DMS 273 (cell line): ENCODE data around the gene ADGRF3.
A peak's percentile ranks its signal among the peaks of the same experiment; 100 is the strongest.
"Not testable (repeated sequence)": the region's sequence is repeated elsewhere in the genome, so short reads cannot be mapped to it uniquely, and the experiment has no call there.

ENCODE experiments used
- DNase-seq: peaks from one replicate; lab custom pipeline; 2025; ENCODE audit not compliant: unreplicated experiment; lab: John Stamatoyannopoulos, UW

Gene ADGRF3

GRCh38 chr2:26318950-26319349 is 27.6 kb downstream of the ADGRF3 start:
- peak; percentile 77 for DNase-seq

- DNase-seq, result peak; percentile 39
Observed at GRCh38 chr2:26317377-26318105, 29.0 kb downstream of the ADGRF3 start.

- no peak for DNase-seq
Observed at GRCh38 chr2:26316845-26317244, 29.7 kb downstream of the ADGRF3 start.

- peak; percentile 67 for DNase-seq
Observed at GRCh38 chr2:26316041-26316440, 30.5 kb downstream of the ADGRF3 start.

- peak; percentile 27 for DNase-seq
Observed at GRCh38 chr2:26314243-26314642, 32.3 kb downstream of the ADGRF3 start.

GRCh38 chr2:26313446-26313845 is 33.1 kb downstream of the ADGRF3 start:
- no peak for DNase-seq

- no peak for DNase-seq
Observed at GRCh38 chr2:26312471-26312870, 34.1 kb downstream of the ADGRF3 start.

GRCh38 chr2:26309921-26310320 is 36.7 kb downstream of the ADGRF3 start:
- DNase-seq, result no peak

- no peak for DNase-seq
Observed at GRCh38 chr2:26305540-26305939, 41.0 kb downstream of the ADGRF3 start.

- DNase-seq, result not testable (repeated sequence)
Observed at GRCh38 chr2:26305094-26305493, 41.5 kb downstream of the ADGRF3 start.

GRCh38 chr2:26302846-26303245 is 43.7 kb downstream of the ADGRF3 start:
- DNase-seq, result no peak

- no peak for DNase-seq
Observed at GRCh38 chr2:26300234-26300925, 46.2 kb downstream of the ADGRF3 start.

- DNase-seq, result peak; percentile 24
Observed at GRCh38 chr2:26299471-26300101, 47.0 kb downstream of the ADGRF3 start.

GRCh38 chr2:26298638-26299393 is 47.8 kb downstream of the ADGRF3 start:
- DNase-seq, result no peak

- DNase-seq, result no peak
Observed at GRCh38 chr2:26298286-26298637, 48.3 kb downstream of the ADGRF3 start.

GRCh38 chr2:26297061-26297460 is 49.5 kb downstream of the ADGRF3 start:
- no peak for DNase-seq

- no peak for DNase-seq
Observed at GRCh38 chr2:26295511-26295910, 51.1 kb downstream of the ADGRF3 start.

GRCh38 chr2:26292646-26293045 is 53.9 kb downstream of the ADGRF3 start:
- no peak for DNase-seq

GRCh38 chr2:26290001-26290400 is 56.6 kb downstream of the ADGRF3 start:
- DNase-seq, result no peak

GRCh38 chr2:26285931-26286330 is 60.7 kb downstream of the ADGRF3 start:
- DNase-seq, result no peak

GRCh38 chr2:26284132-26284531 is 62.5 kb downstream of the ADGRF3 start:
- DNase-seq, result no peak
